ENCODE measurements around the gene MAPKAP1. TPM values are rescaled to one million over a fixed set of nuclear protein-coding genes. Genes with fewer than 3 reads are reported as not detected.

The MAPKAP1 gene
- total and polyA plus RNA-seq, 2 experiments from 2014 or later: 68.4 to 98.5 TPM

DNA sequence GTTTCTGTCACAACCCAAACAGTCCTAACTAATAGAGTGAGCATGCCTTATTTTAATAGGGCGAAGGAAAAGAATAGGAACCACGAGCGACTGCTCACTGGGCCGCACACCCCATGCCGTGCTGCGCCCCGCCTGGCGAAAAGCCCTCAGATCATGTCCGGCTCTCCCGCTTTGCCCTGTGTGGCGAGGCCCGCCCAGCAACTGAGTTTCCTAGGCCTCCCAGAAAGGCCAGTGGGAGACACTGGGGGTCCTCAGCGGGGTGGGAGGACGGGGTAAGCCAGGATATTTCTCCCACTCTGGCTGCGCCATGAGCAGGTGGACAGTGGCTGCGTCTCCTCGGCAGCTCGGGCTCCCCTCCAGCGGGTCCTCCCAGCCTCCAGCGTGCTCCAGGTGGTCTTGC is 307.3 kb downstream of the MAPKAP1 start:
- H3K4me3 ChIP-seq: no peak overlapping the region
- TF ChIP-seq, protein P1, sequence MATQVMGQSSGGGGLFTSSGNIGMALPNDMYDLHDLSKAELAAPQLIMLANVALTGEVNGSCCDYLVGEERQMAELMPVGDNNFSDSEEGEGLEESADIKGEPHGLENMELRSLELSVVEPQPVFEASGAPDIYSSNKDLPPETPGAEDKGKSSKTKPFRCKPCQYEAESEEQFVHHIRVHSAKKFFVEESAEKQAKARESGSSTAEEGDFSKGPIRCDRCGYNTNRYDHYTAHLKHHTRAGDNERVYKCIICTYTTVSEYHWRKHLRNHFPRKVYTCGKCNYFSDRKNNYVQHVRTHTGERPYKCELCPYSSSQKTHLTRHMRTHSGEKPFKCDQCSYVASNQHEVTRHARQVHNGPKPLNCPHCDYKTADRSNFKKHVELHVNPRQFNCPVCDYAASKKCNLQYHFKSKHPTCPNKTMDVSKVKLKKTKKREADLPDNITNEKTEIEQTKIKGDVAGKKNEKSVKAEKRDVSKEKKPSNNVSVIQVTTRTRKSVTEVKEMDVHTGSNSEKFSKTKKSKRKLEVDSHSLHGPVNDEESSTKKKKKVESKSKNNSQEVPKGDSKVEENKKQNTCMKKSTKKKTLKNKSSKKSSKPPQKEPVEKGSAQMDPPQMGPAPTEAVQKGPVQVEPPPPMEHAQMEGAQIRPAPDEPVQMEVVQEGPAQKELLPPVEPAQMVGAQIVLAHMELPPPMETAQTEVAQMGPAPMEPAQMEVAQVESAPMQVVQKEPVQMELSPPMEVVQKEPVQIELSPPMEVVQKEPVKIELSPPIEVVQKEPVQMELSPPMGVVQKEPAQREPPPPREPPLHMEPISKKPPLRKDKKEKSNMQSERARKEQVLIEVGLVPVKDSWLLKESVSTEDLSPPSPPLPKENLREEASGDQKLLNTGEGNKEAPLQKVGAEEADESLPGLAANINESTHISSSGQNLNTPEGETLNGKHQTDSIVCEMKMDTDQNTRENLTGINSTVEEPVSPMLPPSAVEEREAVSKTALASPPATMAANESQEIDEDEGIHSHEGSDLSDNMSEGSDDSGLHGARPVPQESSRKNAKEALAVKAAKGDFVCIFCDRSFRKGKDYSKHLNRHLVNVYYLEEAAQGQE (IDR thresholded peaks at IDR 0.05; ENCODE audit: unreplicated experiment): no peak
- H3K9me2 ChIP-seq (ENCODE audit: insufficient read depth): no peaks in the 10 kb centered on the region
- H3K27me3 ChIP-seq (ENCODE audit: insufficient read depth): no peaks in the 10 kb centered on the region
- H3K4me1 ChIP-seq (ENCODE audit: insufficient read depth): no peaks in the 10 kb centered on the region
- Mint-ChIP-seq H3K36me3 (ENCODE audit: low read depth) (no peaks in the 10 kb centered on the region), H3K9me3 (no peaks in the 10 kb centered on the region), H3K27ac (no peak overlapping the region), H3K27me3 (ENCODE audit: insufficient read depth, low read depth, poor library complexity) (no peaks in the 10 kb centered on the region), H3K4me3 (no peak overlapping the region), H3K4me1 (peaks cover 6% of the 10 kb centered on the region; the same call in 2 of the 3 replicates)
- no peaks in the 10 kb centered on the region for H4K20me1 ChIP-seq (replicated peaks; ENCODE audit: insufficient read depth)
- no peaks in the 10 kb centered on the region for H3F3A ChIP-seq (replicated peaks; ENCODE audit: low read depth)
- DNase-seq (ENCODE audit: low spot score): no peak
- ATAC-seq: no peak
- H3K27ac ChIP-seq (ENCODE audit: low read depth): no peak overlapping the region
- H2AFZ ChIP-seq: peak overlapping the region; percentile 56; the same call in 1 of the 2 replicates
- H3K79me2 ChIP-seq (replicated peaks; ENCODE audit: insufficient read depth): no peaks in the 10 kb centered on the region
- H3K36me3 ChIP-seq (ENCODE audit: insufficient read depth): no peaks in the 10 kb centered on the region
- no peak overlapping the region for H3K4me2 ChIP-seq

DNA sequence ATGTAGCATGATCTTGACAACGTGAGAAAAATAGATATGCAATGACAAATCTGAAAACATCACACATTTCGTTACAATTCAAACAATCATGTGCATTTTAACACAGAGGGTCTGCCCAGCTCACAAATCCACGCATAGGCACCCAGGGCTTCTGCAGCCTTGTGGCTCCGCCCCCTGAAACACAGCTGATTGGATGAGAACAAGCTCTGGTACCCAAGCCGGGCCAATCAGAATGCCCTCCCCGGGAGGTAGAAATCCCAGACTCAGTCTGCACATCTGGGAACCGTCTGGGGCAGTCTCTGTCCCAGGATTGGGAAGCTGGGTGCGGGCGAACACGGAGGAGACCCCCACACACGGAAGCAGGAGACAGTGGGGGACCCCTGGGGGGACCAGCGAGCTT is 307.8 kb downstream of the MAPKAP1 start:
- Mint-ChIP-seq H3K27ac (no peak overlapping the region), H3K27me3 (ENCODE audit: insufficient read depth, low read depth, poor library complexity) (no peaks in the 10 kb centered on the region), H3K4me3 (no peak overlapping the region), H3K4me1 (peaks cover 6% of the 10 kb centered on the region; the same call in 2 of the 3 replicates), H3K9me3 (no peaks in the 10 kb centered on the region), H3K36me3 (ENCODE audit: low read depth) (no peaks in the 10 kb centered on the region)
- TF ChIP-seq POLR2AphosphoS5 (IDR thresholded peaks at IDR 0.05; ENCODE audit: low read depth): no peak
- Histone ChIP-seq H3K4me2 (no peak overlapping the region), H3K79me2 (replicated peaks; ENCODE audit: insufficient read depth) (no peaks in the 10 kb centered on the region), H3K9me2 (ENCODE audit: insufficient read depth) (no peaks in the 10 kb centered on the region), H3K27ac (ENCODE audit: low read depth) (no peak overlapping the region), H3K4me3 (no peak overlapping the region), H2AFZ (peak overlapping the region; percentile 56; the same call in 1 of the 2 replicates), H3K27me3 (ENCODE audit: insufficient read depth) (no peaks in the 10 kb centered on the region), H3F3A (replicated peaks; ENCODE audit: low read depth) (no peaks in the 10 kb centered on the region), H4K20me1 (replicated peaks; ENCODE audit: insufficient read depth) (no peaks in the 10 kb centered on the region), H3K4me1 (ENCODE audit: insufficient read depth) (no peaks in the 10 kb centered on the region), H3K36me3 (ENCODE audit: insufficient read depth) (no peaks in the 10 kb centered on the region)
- ATAC-seq (peak; percentile 28; the same call in 2 of the 3 replicates), DNase-seq (ENCODE audit: low spot score) (no peak)

- Histone ChIP-seq H3K79me2 (replicated peaks; ENCODE audit: insufficient read depth) (no peaks in the 10 kb centered on the region), H2AFZ (no peak overlapping the region), H3K27me3 (ENCODE audit: insufficient read depth) (no peaks in the 10 kb centered on the region), H3K36me3 (ENCODE audit: insufficient read depth) (no peaks in the 10 kb centered on the region), H3K4me2 (no peak overlapping the region), H3K4me1 (ENCODE audit: insufficient read depth) (no peaks in the 10 kb centered on the region), H3K9me2 (ENCODE audit: insufficient read depth) (no peaks in the 10 kb centered on the region), H3K4me3 (no peak overlapping the region), H3K27ac (ENCODE audit: low read depth) (no peak overlapping the region), H4K20me1 (replicated peaks; ENCODE audit: insufficient read depth) (no peaks in the 10 kb centered on the region), H3F3A (replicated peaks; ENCODE audit: low read depth) (no peaks in the 10 kb centered on the region)
- peaks cover 6% of the 10 kb centered on the region; the same call in 2 of the 3 replicates for H3K4me1 Mint-ChIP-seq
- no peak overlapping the region for H3K27ac Mint-ChIP-seq
- H3K9me3 Mint-ChIP-seq: no peaks in the 10 kb centered on the region
- no peak overlapping the region for H3K4me3 Mint-ChIP-seq
- ATAC-seq (no peak), DNase-seq (ENCODE audit: low spot score) (no peak)
- H3K27me3 Mint-ChIP-seq (ENCODE audit: insufficient read depth, low read depth, poor library complexity): no peaks in the 10 kb centered on the region
- TF ChIP-seq STAT1 (IDR thresholded peaks at IDR 0.05; ENCODE audit: unreplicated experiment) (no peak), ZNF114 (CRISPR knock-in tag; IDR thresholded peaks at IDR 0.05) (no peak), ETS1 (IDR thresholded peaks at IDR 0.05) (no peak), CREB1 (CRISPR knock-in tag; IDR thresholded peaks at IDR 0.05; ENCODE audit: low read depth) (no peak)
- H3K36me3 Mint-ChIP-seq (ENCODE audit: low read depth): no peaks in the 10 kb centered on the region
These were observed 308.8 kb downstream of the MAPKAP1 start for GRCh38 chr9:125398243-125398642.

Measured in GM23338 (cell line).